BE2C (cell line): Measurements from ENCODE around the gene NR5A1.
A peak's percentile ranks its signal among the peaks of the same experiment; 100 is the strongest.

ENCODE experiments used
- DNase-seq: peaks from one replicate; pipeline ENCODE4 v3.0.0-alpha.2; 2020
- H3K27me3 ChIP-seq: fragments of 250-450 bp; sonication (Bioruptor Pico); 2 replicates; pipeline ENCODE4 v1.5.1; 2020; ENCODE audit warnings: mild to moderate bottlenecking
- H3K36me3 ChIP-seq: fragments of 250-450 bp; sonication (Bioruptor Pico); 2 replicates; pipeline ENCODE4 v1.5.1; 2020; ENCODE audit warnings: mild to moderate bottlenecking
- H3K4me1 ChIP-seq: fragments of 250-450 bp; sonication (Bioruptor Pico); 2 replicates; pipeline ENCODE4 v1.5.1; 2020
- H3K4me3 ChIP-seq: 2 replicates; pipeline ENCODE4 v1.5.1; 2011; ENCODE audit warnings: low read depth, low read length
- H3K9me3 ChIP-seq: fragments of 250-450 bp; sonication (Bioruptor Pico); 2 replicates; pipeline ENCODE4 v1.5.1; 2020
- CTCF ChIP-seq: IDR thresholded peaks from 2 replicates; pipeline ENCODE4 v1.5.1; 2012; ENCODE audit warnings: mild to moderate bottlenecking, low read depth, low read length

The NR5A1 gene

DNA sequence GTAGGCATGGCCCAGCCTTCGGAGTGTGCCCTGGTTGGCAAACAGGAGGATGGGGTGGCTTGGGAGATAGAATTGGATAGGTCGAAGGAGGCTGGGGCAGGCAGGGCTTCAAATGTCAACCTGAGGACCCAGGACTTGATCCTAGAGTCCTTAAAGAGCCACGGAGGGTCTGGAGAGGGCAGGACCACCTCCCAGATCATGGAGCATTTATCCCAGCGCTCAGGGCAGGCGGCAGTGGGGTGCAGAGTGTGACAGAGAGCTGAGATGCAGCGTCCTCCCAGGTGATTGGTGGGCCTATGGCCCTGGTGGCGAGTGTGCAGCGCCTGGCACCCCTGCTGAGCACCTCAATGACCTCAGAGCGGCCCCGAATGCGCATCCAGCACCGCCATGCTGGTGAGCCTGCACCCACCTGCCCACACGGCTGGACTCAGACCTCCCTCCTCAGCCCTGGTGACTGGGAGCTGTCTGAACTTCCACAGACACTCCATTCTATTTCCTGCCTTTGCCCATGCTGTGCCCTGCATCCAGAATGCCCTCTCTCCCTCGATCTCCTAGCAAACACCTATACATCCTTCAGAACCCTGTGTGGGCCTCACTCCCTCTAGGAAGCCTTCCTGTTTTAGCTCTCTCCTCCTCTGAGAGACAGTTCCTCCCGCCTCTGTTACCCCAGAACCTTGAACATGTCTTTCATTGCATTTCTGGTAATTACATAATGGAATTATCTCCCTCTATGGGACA, 50.7 kb downstream of the NR5A1 start:
- H3K9me3 ChIP-seq: no peaks in the 10 kb centered on the region
- H3K4me1 ChIP-seq: no peaks in the 10 kb centered on the region
- TF ChIP-seq CTCF: no peak
- peaks cover under 1% of the 10 kb centered on the region; the same call in 1 of the 2 replicates for H3K27me3 ChIP-seq
- no peaks in the 10 kb centered on the region for H3K36me3 ChIP-seq
- no peak overlapping the region for H3K4me3 ChIP-seq
- DNase-seq: no peak

DNA sequence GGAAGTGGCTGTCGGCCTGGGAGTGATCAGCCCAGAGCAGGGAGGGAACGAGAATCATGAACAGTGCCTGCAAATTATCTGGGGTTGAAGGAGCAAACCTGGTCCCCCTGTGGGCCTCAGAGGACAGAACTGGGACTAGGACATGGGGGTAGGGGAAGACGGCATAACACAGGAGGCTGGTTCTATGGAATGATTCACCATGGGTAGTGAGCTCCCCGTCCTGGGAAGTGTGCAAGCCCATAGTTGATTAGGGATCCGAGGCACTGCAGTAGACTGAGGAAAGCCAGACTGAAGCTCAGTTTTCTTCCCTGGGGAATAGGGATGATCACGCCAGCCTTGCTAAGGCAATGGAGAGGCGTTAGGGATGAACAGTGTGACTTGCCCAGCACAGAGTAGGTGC, 51.4 kb downstream of the NR5A1 start:
- Histone ChIP-seq H3K36me3 (no peaks in the 10 kb centered on the region), H3K4me3 (no peak overlapping the region), H3K4me1 (no peaks in the 10 kb centered on the region), H3K27me3 (peaks cover 8% of the 10 kb centered on the region), H3K9me3 (no peaks in the 10 kb centered on the region)
- no peak for DNase-seq
- no peak for TF ChIP-seq CTCF

DNA sequence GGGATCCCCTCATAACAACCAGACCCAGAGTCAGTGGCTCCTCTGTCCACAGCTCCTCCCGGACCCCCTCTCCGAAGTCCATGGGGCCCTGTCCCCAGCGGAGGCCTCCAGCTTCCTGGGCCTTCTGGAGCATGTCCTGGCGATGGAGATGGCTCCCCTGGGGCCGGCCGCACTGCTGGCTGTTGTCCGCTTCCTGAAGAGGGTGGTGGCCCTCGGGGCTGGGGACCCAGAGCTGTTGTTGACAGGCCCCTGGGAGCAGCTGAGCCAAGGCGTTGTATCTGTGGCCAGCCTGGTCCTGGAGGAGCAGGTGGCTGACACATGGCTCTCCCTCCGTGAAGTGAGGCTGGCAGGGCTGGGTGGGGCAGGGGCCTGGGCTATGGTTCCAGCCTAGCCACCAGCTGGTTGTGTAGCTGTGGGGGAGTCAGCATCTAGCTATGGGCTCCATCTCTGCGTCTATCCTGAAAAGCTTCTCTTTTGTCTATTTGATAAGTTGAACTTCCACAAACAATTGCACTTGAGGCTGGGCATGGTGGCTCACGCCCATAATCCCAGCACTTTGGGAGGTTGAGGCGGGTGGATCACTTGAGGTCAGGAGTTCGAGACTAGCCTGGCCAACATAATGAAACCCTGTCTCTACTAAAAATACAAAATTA, 52.3 kb downstream of the NR5A1 start:
- no peaks in the 10 kb centered on the region for H3K36me3 ChIP-seq
- H3K27me3 ChIP-seq: peaks cover 8% of the 10 kb centered on the region
- no peak overlapping the region for H3K4me3 ChIP-seq
- H3K9me3 ChIP-seq: no peaks in the 10 kb centered on the region
- no peaks in the 10 kb centered on the region for H3K4me1 ChIP-seq
- no peak for TF ChIP-seq CTCF
- DNase-seq: peak; percentile 41

DNA sequence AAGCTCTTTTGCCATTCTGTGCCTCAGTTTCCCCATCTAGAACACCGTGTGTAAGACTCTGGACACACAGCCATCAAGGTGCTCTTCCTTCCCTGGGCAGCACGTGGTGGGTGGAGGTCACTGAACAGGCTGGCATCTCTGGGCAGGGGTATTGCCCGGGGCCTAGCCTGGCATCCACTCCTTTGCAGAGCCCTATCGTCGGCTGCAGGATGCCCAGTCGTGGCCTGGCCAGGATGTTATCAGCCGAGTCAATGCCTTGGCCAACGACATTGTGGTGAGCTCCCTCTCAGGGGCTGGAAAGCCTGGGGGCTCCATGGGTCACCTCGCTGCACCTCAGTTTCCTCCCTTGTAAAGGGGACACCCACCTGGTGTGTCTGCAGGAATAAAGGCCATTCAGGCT, 52.9 kb downstream of the NR5A1 start:
- H3K27me3 ChIP-seq: peaks cover 8% of the 10 kb centered on the region
- DNase-seq: no peak
- no peaks in the 10 kb centered on the region for H3K9me3 ChIP-seq
- no peak overlapping the region for H3K4me3 ChIP-seq
- H3K4me1 ChIP-seq: no peaks in the 10 kb centered on the region
- no peaks in the 10 kb centered on the region for H3K36me3 ChIP-seq
- TF ChIP-seq CTCF: no peak

- no peak for TF ChIP-seq CTCF
- DNase-seq: no peak
- Histone ChIP-seq H3K36me3 (no peaks in the 10 kb centered on the region), H3K9me3 (no peaks in the 10 kb centered on the region), H3K4me1 (no peaks in the 10 kb centered on the region), H3K4me3 (no peak overlapping the region), H3K27me3 (peaks cover 8% of the 10 kb centered on the region)
Observed at GRCh38 chr9:124453586-124454191, 53.5 kb downstream of the NR5A1 start.
